Esophagus muscularis mucosa (tissue), 3 donors: Measurements from ENCODE around the gene OGG1.

Source experiments
- CTCF ChIP-seq, 3 experiments: fragments of 200-600 bp in 2 of 3; fragments of 450-650 bp in 1 of 3; sonication (generic) in 2 of 3; IDR thresholded peaks; one replicate each; pipeline ENCODE4 v1.5.1; 2017 to 2019; ENCODE audit warnings: antibody characterized with exemption in 3 of 3, mild to moderate bottlenecking in 2 of 3, moderate library complexity in 1 of 3
- POLR2A ChIP-seq: fragments of 450-650 bp; IDR thresholded peaks from one replicate; pipeline ENCODE4 v1.6.1; 2017; ENCODE audit warnings: antibody characterized with exemption, moderate library complexity, mild to moderate bottlenecking, low read depth

- TF ChIP-seq CTCF (IDR thresholded peaks at IDR 0.05) (no peak), POLR2A (no peak)
Observed at GRCh38 chr3:9768141-9768775, 18.5 kb downstream of the OGG1 start.
